IMR-90 (cell line): ENCODE measurements around the gene HIGD2A. TPM values are rescaled to one million over a fixed set of nuclear protein-coding genes. Genes with fewer than 3 reads are reported as not detected.

ENCODE experiments used
- ATAC-seq: fragments of 200-7000 bp; cut with Tn5 transposase; 2 replicates; pipeline ENCODE4 v1.9.1; 2020; ENCODE audit warnings: low read depth, mild to moderate bottlenecking, moderate library complexity
- BruUV-seq: library from RNA; stranded (reverse); fragments of 400-500 nt; replicated peaks from 2 replicates; lab custom pipeline; 2021; lab: Mats Ljungman, UMichigan
- CTCF ChIA-PET: fragments of 300-600 bp; formaldehyde crosslinking; extraction: SDS; loops from one replicate; lab custom pipeline; 2021; ENCODE audit warnings: antibody characterized with exemption; lab: Yijun Ruan, JAX
- POLR2A ChIA-PET: fragments of 300-600 bp; sonication (Branson Sonifier 250); formaldehyde crosslinking; loops from one replicate; lab custom pipeline; 2022; ENCODE audit warnings: antibody characterized with exemption; ENCODE audit not compliant: unreplicated experiment; lab: Charles Lee
- DNase-seq: peaks from one replicate; pipeline ENCODE4 v3.0.0; 2013
- H2AFZ ChIP-seq: replicated peaks from 2 replicates; pipeline ENCODE3; 2013; ENCODE audit warnings: low read length, mild to moderate bottlenecking; ENCODE audit not compliant: poor library complexity
- H2AK5ac ChIP-seq: 2 replicates; pipeline ENCODE4 v1.6.1; 2013; ENCODE audit warnings: low read depth, low read length, inconsistent platforms
- H2AK9ac ChIP-seq: replicated peaks from 2 replicates; pipeline ENCODE3; 2013; ENCODE audit warnings: mild to moderate bottlenecking, low read depth, low read length, moderate library complexity; ENCODE audit not compliant: poor library complexity
- H2BK120ac ChIP-seq: 2 replicates; pipeline ENCODE4 v1.6.1; 2013; ENCODE audit warnings: low read depth, low read length, inconsistent platforms
- H2BK15ac ChIP-seq: 3 replicates; pipeline ENCODE4 v1.6.1; 2013; ENCODE audit warnings: low read depth, low read length, inconsistent platforms
- H2BK20ac ChIP-seq: 2 replicates; pipeline ENCODE4 v1.6.1; 2013; ENCODE audit warnings: low read depth, mild to moderate bottlenecking, inconsistent platforms, low read length, moderate library complexity
- H2BK5ac ChIP-seq: 2 replicates; pipeline ENCODE4 v1.6.1; 2013; ENCODE audit warnings: mild to moderate bottlenecking, low read depth, low read length, inconsistent platforms; ENCODE audit not compliant: poor library complexity, severe bottlenecking
- H3K14ac ChIP-seq: replicated peaks from 2 replicates; pipeline ENCODE4 v1.6.1; 2013; ENCODE audit warnings: low read depth, low read length, inconsistent platforms
- H3K18ac ChIP-seq: 2 replicates; pipeline ENCODE4 v1.6.1; 2013; ENCODE audit warnings: low read depth, low read length, control low read depth
- H3K23ac ChIP-seq: 2 replicates; pipeline ENCODE4 v1.6.1; 2013; ENCODE audit warnings: low read depth, low read length, inconsistent platforms
- H3K27ac ChIP-seq: 2 replicates; pipeline ENCODE4 v1.5.1; 2013; ENCODE audit warnings: mild to moderate bottlenecking, control low read depth, low read length; ENCODE audit not compliant: insufficient read depth
- H3K27me3 ChIP-seq: 2 replicates; pipeline ENCODE4 v1.6.1; 2013; ENCODE audit warnings: low read length; ENCODE audit not compliant: control insufficient read depth, insufficient read depth
- H3K36me3 ChIP-seq: 2 replicates; pipeline ENCODE4 v1.6.1; 2013; ENCODE audit warnings: low read length, mixed read lengths; ENCODE audit not compliant: control insufficient read depth, insufficient read depth
- H3K4ac ChIP-seq: 2 replicates; pipeline ENCODE4 v1.6.1; 2013; ENCODE audit warnings: low read depth, low read length, inconsistent platforms
- H3K4me1 ChIP-seq: 2 replicates; pipeline ENCODE4 v1.6.1; 2013; ENCODE audit warnings: low read length, mixed read lengths; ENCODE audit not compliant: control insufficient read depth, insufficient read depth
- H3K4me2 ChIP-seq: 2 replicates; pipeline ENCODE4 v1.6.1; 2013; ENCODE audit warnings: low read depth, mild to moderate bottlenecking, control low read depth, low read length, moderate library complexity
- H3K4me3 ChIP-seq: 2 replicates; pipeline ENCODE4 v1.5.1; 2013; ENCODE audit warnings: low read depth, mild to moderate bottlenecking, control low read depth, low read length, moderate library complexity; ENCODE audit not compliant: insufficient read depth
- H3K56ac ChIP-seq: 2 replicates; pipeline ENCODE4 v1.6.1; 2013; ENCODE audit warnings: low read length, inconsistent platforms; ENCODE audit not compliant: insufficient read depth; ENCODE audit errors: extremely low read depth
- H3K79me1 ChIP-seq, 2 experiments: 2 replicates each; pipeline ENCODE4 v1.6.1; 2013; ENCODE audit warnings: low read length in 2 of 2, inconsistent platforms in 1 of 2, low read depth in 1 of 2
- H3K9ac ChIP-seq: 2 replicates; pipeline ENCODE4 v1.6.1; 2013; ENCODE audit warnings: low read depth, low read length, control low read depth
- H3K9me1 ChIP-seq: 2 replicates; pipeline ENCODE4 v1.6.1; 2013; ENCODE audit warnings: low read length, inconsistent platforms; ENCODE audit not compliant: insufficient read depth
- H3K9me3 ChIP-seq: 2 replicates; pipeline ENCODE4 v1.6.1; 2013; ENCODE audit warnings: low read length; ENCODE audit not compliant: control insufficient read depth, insufficient read depth
- H4K20me1 ChIP-seq: 2 replicates; pipeline ENCODE4 v1.6.1; 2013; ENCODE audit warnings: low read length, inconsistent platforms; ENCODE audit not compliant: insufficient read depth
- H4K5ac ChIP-seq: 2 replicates; pipeline ENCODE4 v1.6.1; 2013; ENCODE audit warnings: mild to moderate bottlenecking, low read depth, low read length, control low read depth
- H4K8ac ChIP-seq, 2 experiments: 2 replicates each; pipeline ENCODE4 v1.6.1; 2013; ENCODE audit warnings: low read depth in 2 of 2, low read length in 2 of 2, control low read depth in 1 of 2, inconsistent platforms in 1 of 2
- H4K91ac ChIP-seq: 2 replicates; pipeline ENCODE4 v1.6.1; 2013; ENCODE audit warnings: low read depth, low read length, inconsistent platforms; ENCODE audit not compliant: insufficient read depth
- BHLHE40 ChIP-seq: fragments of 150-350 bp; IDR thresholded peaks from 2 replicates; pipeline ENCODE4 v1.6.1; 2016; ENCODE audit warnings: mild to moderate bottlenecking, low read depth, low read length
- CEBPB ChIP-seq: IDR thresholded peaks from 2 replicates; pipeline ENCODE4 v1.6.1; 2012; ENCODE audit warnings: low read depth, low read length, improper control_type of control experiment
- CHD1 ChIP-seq: IDR thresholded peaks from 2 replicates; pipeline ENCODE4 v1.6.1; 2012; ENCODE audit warnings: low read depth, low read length, improper control_type of control experiment
- CTCF ChIP-seq: conservative IDR thresholded peaks from 2 replicates; pipeline ENCODE4 v1.5.1; 2012; ENCODE audit warnings: mild to moderate bottlenecking, low read depth, low read length, improper control_type of control experiment
- ELK1 ChIP-seq: fragments of 150-350 bp; IDR thresholded peaks from 2 replicates; pipeline ENCODE4 v1.6.1; 2016; ENCODE audit warnings: low read depth, mild to moderate bottlenecking, low read length, moderate library complexity, borderline replicate concordance
- FOS ChIP-seq: fragments of 150-350 bp; IDR thresholded peaks from 2 replicates; pipeline ENCODE4 v1.6.1; 2016; ENCODE audit warnings: low read depth, low read length
- MAFK ChIP-seq: IDR thresholded peaks from 2 replicates; pipeline ENCODE4 v1.6.1; 2012; ENCODE audit warnings: low read depth, low read length, improper control_type of control experiment
- MAZ ChIP-seq: IDR thresholded peaks from 2 replicates; pipeline ENCODE4 v1.6.1; 2012; ENCODE audit warnings: low read depth, mild to moderate bottlenecking, low read length, improper control_type of control experiment, moderate library complexity, borderline replicate concordance
- MXI1 ChIP-seq: IDR thresholded peaks from 2 replicates; pipeline ENCODE4 v1.6.1; 2012; ENCODE audit warnings: low read depth, mild to moderate bottlenecking, low read length, moderate library complexity, borderline replicate concordance
- NFE2L2 ChIP-seq: fragments of 150-350 bp; IDR thresholded peaks from 2 replicates; pipeline ENCODE4 v1.6.1; 2016; ENCODE audit warnings: low read depth, mild to moderate bottlenecking, low read length
- POLR2A ChIP-seq: IDR thresholded peaks from 2 replicates; pipeline ENCODE4 v1.6.1; 2012; ENCODE audit warnings: mild to moderate bottlenecking, low read depth, low read length
- RAD21 ChIP-seq: IDR thresholded peaks from 2 replicates; pipeline ENCODE4 v1.6.1; 2012; ENCODE audit warnings: low read length, improper control_type of control experiment
- RCOR1 ChIP-seq: IDR thresholded peaks from 2 replicates; pipeline ENCODE4 v1.6.1; 2012; ENCODE audit warnings: mild to moderate bottlenecking, low read length, improper control_type of control experiment; ENCODE audit not compliant: insufficient replicate concordance
- RFX5 ChIP-seq: IDR thresholded peaks from 2 replicates; pipeline ENCODE4 v1.8.0; 2012; ENCODE audit warnings: low read depth, mild to moderate bottlenecking, low read length, moderate library complexity
- SMC3 ChIP-seq: fragments of 150-350 bp; IDR thresholded peaks from 2 replicates; pipeline ENCODE4 v1.6.1; 2016; ENCODE audit warnings: low read depth, mild to moderate bottlenecking, antibody characterized with exemption, low read length, moderate library complexity
- USF2 ChIP-seq: fragments of 150-350 bp; IDR thresholded peaks from 2 replicates; pipeline ENCODE4 v1.6.1; 2017; ENCODE audit warnings: mild to moderate bottlenecking, antibody characterized with exemption, low read length, low read depth
- WGBS, 2 experiments: methylation state at CpG; one replicate each; pipeline versions ENCODE4 v1.1.5 to v1.1.7; 2013; ENCODE audit warnings: missing lambda C conversion rate in 2 of 2; ENCODE audit not compliant: insufficient read length in 1 of 2; ENCODE audit errors: extremely low coverage in 2 of 2; 5-methylcytosine and 5-hydroxymethylcytosine counted together
- dilution Hi-C: fragments of 300-500 bp; cut with HindIII; formaldehyde crosslinking; loops from one replicate; pipeline ENCODE4 v1.14.3; 2018; ENCODE audit warnings: low sequenced_read_pairs; ENCODE audit not compliant: unreplicated experiment
- in situ Hi-C: fragments of 300-500 bp; cut with MboI; formaldehyde crosslinking; loops from 3 replicates; pipeline ENCODE4 v1.14.3; 2019; ENCODE audit warnings: low sequenced_read_pairs, inconsistent platforms, mixed read lengths
- intact Hi-C: fragments of 100-400 bp; cut with micrococcal nuclease; formaldehyde crosslinking; loops from 2 replicates; pipeline ENCODE4 v1.10.0; 2022
- polyA plus RNA-seq, 3 experiments: library from polyadenylated mRNA; depleted of rRNA; stranded (reverse); fragments of >200 nt; gene quantifications; 2 replicates each; pipeline ENCODE4 v1.2.3, GENCODE V29; 2012; ENCODE audit warnings: low replicate concordance in 1 of 3
- total RNA-seq: library from RNA; depleted of rRNA; stranded (reverse); fragments of >200 nt; gene quantifications from 2 replicates; pipeline ENCODE4 v1.2.3, GENCODE V29; 2012

Gene HIGD2A
- total and polyA plus RNA-seq, 2 of the 4 experiments (the other 2 are of a cell fraction), result 35.0 to 131 TPM

- Histone ChIP-seq H3K23ac (peak overlapping the region; percentile 72; the same call in 1 of the 2 replicates), H4K20me1 (peaks cover 3% of the 10 kb centered on the region; the same call in 1 of the 2 replicates), H2AK9ac (peak overlapping the region; percentile 100), H3K4me1 (no peaks in the 10 kb centered on the region), H3K18ac (no peak overlapping the region), H2BK20ac (no peak overlapping the region), H3K9ac (peak overlapping the region; percentile 73), H3K36me3 (peaks cover 37% of the 10 kb centered on the region), H3K56ac (peak overlapping the region; percentile 53; the same call in 1 of the 2 replicates), H4K91ac (peak overlapping the region; percentile 28), H3K9me3 (no peaks in the 10 kb centered on the region), H3K27ac (peak overlapping the region; percentile 47), H3K4me2 (peak overlapping the region; percentile 91), H2BK120ac (no peak overlapping the region), H3K4ac (peak overlapping the region; percentile 70), H2BK5ac (peak overlapping the region; percentile 15), H2AFZ (peak overlapping the region; percentile 95), H3K4me3 (peak overlapping the region; percentile 59), H2BK15ac (no peak overlapping the region), H3K9me1 (no peaks in the 10 kb centered on the region; the same call in 1 of the 2 replicates), H3K27me3 (no peaks in the 10 kb centered on the region), H4K8ac (peak overlapping the region; percentile 45 to 83), H4K5ac (peak overlapping the region; percentile 1; the same call in 1 of the 2 replicates), H3K14ac (peak overlapping the region; percentile 57), H3K79me1 (peaks cover 9 to 49% of the 10 kb centered on the region in 2 experiments; a peak in 3 of 4 replicates), H2AK5ac (peak overlapping the region; percentile 98)
- ChIA-PET CTCF (interaction anchor here (0.6 kb wide), 1 partner anchor 260 kb away, joined by 3 read pairs; no protein-coding TSS in a partner anchor), POLR2A (interaction anchor here (0.6 kb wide), 1 partner anchor 18 kb away, joined by 5 read pairs; no protein-coding TSS in a partner anchor)
- TF ChIP-seq RFX5 (no peak), BHLHE40 (no peak), MAFK (no peak), CEBPB (no peak), MXI1 (no peak), NFE2L2 (no peak), RCOR1 (no peak), POLR2A (no peak), CTCF (no peak), MAZ (no peak), RAD21 (no peak), ELK1 (no peak), USF2 (no peak), FOS (no peak), SMC3 (no peak), CHD1 (no peak)
- ATAC-seq, result peak; percentile 3; the same call in 1 of the 2 replicates
- dilution Hi-C loops, result no loop called here
- WGBS, 2 experiments, result 0% methylated on average over 14 of the region's 29 CpGs; no CpG with 5 or more reads in 1 of the 2 experiments
- TSS peak; percentile 73 for BruUV-seq
- DNase-seq, result peak; percentile 9
- in situ Hi-C loops, result no loop called here
- intact Hi-C loops, result no loop called here
These were observed 528 bp upstream of the HIGD2A start for GRCh38 chr5:176388003-176388443.
